ENCODE measurements around the gene GRPEL1.

The GRPEL1 gene

DNA sequence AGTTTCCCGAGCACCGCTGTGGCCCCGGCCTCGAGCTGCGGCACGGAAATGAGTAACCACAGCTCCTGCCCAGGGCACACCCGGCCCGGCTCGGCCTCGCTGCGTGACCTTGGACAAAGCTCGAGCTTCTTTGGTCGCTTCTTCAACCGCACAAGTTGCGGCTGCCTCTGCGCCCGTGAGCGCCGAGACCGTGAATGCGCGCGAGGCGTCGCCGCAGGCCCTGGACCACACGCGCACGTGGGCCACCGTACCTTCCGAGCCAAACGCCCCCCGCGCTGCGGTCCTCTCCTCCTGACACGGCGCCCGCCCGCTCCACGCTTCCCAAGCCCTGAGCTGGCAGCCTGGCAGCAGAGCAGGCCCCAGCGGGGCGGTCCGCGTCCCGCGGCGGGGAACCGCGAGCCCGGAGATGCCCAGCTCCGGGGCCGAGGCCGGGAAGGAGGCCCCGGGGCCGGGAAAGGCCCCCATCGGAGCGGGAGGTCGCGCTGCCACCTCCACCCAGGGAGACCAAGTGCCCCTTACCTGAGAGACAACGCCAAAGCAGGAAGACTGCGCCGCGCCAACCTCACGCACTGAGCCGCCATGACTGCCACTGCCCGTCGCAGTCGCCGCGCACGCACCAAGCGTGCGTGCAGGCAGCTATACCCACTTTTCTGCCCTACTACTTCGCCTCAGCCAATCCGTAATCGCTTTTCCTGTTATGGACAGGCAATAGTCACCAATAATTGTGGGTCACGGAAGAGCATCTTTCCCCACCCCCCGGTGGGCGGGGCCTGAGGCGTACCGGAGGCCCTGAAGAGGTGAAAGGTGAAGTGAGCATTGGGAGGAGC lies at the start of gene GRPEL1:
Gene GRPEL1 (minus strand): TSS at position 613 of the 827 bp plus-strand sequence. CDS start 32 bp downstream, at position 581.
- peaks cover 12% of the 10 kb centered on the region for H3K27me3 ChIP-seq (ENCODE audit: insufficient read depth, insufficient read length)
- peaks cover 4% of the 10 kb centered on the region for H3K4me1 ChIP-seq (ENCODE audit: insufficient read depth, insufficient read length)
- no peaks in the 10 kb centered on the region for H3K9me3 ChIP-seq (ENCODE audit: insufficient read depth, low read length)
- H3K9ac ChIP-seq (ENCODE audit: insufficient read length, low read depth), result peak within 1 kb of the TSS; percentile 95
- TF ChIP-seq YY1 (IDR thresholded peaks at IDR 0.05; ENCODE audit: insufficient read depth, insufficient read length), result peak; percentile 62
- TF ChIP-seq ZNF274 (IDR thresholded peaks at IDR 0.05; ENCODE audit: low read depth, low read length), result no peak
- TF ChIP-seq SUZ12 (IDR thresholded peaks at IDR 0.05; ENCODE audit: extremely low read depth, insufficient read depth, insufficient read length), result no peak
- DNase-seq (ENCODE audit: low read depth, low spot score), result peak; percentile 99
- H3K36me3 ChIP-seq (ENCODE audit: insufficient read depth, insufficient read length, low read length), result peaks cover 38% of the 10 kb centered on the region
- H3K4me3 ChIP-seq (ENCODE audit: insufficient read length, low read depth), result peak within 1 kb of the TSS; percentile 85

DNA sequence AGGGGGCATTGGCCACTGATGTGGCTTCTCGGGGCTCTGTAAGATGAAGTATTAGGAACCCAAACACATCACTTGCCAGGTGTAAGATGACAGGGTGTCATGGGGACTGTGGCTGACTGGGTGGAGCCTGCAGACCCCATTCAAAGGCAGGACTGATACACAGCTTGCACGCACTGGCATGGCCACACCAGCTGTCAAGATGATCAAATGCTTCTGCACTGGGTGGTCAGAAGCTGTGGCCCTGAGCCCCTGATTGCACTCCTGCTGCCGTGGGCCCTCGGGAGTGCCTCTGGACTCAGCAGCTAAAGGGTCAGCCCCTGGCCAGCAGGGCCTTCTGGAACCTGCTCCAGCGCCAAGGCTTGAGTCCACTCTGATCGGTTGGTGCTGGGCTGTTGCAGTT lies 48.8 kb upstream of the GRPEL1 start:
- H3K9me3 ChIP-seq (ENCODE audit: insufficient read depth, low read length), result no peaks in the 10 kb centered on the region; the same call in 1 of the 2 replicates
- no peaks in the 10 kb centered on the region for H3K4me1 ChIP-seq (ENCODE audit: insufficient read depth, insufficient read length)
- peaks cover 28% of the 10 kb centered on the region for H3K27me3 ChIP-seq (ENCODE audit: insufficient read depth, insufficient read length)
- no peak for DNase-seq (ENCODE audit: low read depth, low spot score)
- no peaks in the 10 kb centered on the region for H3K36me3 ChIP-seq (ENCODE audit: insufficient read depth, insufficient read length, low read length)
- H3K4me3 ChIP-seq (ENCODE audit: insufficient read length, low read depth), result no peak overlapping the region
- no peak for TF ChIP-seq SUZ12 (IDR thresholded peaks at IDR 0.05; ENCODE audit: extremely low read depth, insufficient read depth, insufficient read length)
- TF ChIP-seq YY1 (IDR thresholded peaks at IDR 0.05; ENCODE audit: insufficient read depth, insufficient read length), result no peak
- TF ChIP-seq ZNF274 (IDR thresholded peaks at IDR 0.05; ENCODE audit: low read depth, low read length), result no peak
- no peak overlapping the region for H3K9ac ChIP-seq (ENCODE audit: insufficient read length, low read depth)

DNA sequence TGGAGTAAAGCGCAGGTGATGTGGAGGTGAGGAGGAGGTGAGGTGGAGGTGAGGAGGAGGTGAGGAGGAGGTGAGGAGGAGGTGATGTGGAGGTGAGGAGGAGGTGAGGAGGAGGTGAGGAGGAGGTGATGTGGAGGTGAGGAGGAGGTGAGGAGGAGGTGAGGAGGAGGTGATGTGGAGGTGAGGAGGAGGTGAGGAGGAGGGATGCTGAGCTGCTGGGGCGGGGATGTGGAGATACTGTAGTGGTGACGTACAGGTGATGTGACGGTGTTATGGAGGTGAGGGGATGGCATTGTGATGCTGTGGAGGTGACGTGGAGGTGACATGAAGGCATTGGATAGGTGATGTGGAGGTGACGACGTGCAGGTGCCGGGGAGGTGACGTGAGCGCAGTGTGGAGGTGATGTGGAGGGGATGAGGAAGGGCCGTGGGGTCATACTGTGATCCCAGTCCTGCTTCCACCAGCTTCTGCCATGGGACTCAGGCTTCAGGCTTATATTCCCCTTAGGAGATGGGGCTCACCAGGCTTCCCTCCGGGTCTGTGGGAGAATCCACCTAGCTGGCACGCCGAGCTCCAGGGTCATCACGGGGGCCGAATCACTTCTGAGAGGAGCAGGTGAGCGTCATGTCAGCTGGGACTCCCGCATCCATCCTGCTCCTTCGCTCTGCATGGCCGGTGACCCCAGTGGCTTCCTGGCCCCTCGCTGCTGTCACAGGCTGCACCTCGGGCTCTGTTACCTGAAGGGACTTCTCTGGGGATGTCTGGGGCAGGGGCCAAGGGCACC lies 47.9 kb upstream of the GRPEL1 start:
- no peak overlapping the region for H3K9ac ChIP-seq (ENCODE audit: insufficient read length, low read depth)
- no peaks in the 10 kb centered on the region for H3K4me1 ChIP-seq (ENCODE audit: insufficient read depth, insufficient read length)
- H3K36me3 ChIP-seq (ENCODE audit: insufficient read depth, insufficient read length, low read length), result no peaks in the 10 kb centered on the region
- TF ChIP-seq ZNF274 (IDR thresholded peaks at IDR 0.05; ENCODE audit: low read depth, low read length) (no peak), YY1 (IDR thresholded peaks at IDR 0.05; ENCODE audit: insufficient read depth, insufficient read length) (no peak)
- H3K9me3 ChIP-seq (ENCODE audit: insufficient read depth, low read length), result no peaks in the 10 kb centered on the region; the same call in 1 of the 2 replicates
- H3K27me3 ChIP-seq (ENCODE audit: insufficient read depth, insufficient read length), result peaks cover 28% of the 10 kb centered on the region
- DNase-seq (ENCODE audit: low read depth, low spot score), result no peak
- H3K4me3 ChIP-seq (ENCODE audit: insufficient read length, low read depth), result no peak overlapping the region

DNA sequence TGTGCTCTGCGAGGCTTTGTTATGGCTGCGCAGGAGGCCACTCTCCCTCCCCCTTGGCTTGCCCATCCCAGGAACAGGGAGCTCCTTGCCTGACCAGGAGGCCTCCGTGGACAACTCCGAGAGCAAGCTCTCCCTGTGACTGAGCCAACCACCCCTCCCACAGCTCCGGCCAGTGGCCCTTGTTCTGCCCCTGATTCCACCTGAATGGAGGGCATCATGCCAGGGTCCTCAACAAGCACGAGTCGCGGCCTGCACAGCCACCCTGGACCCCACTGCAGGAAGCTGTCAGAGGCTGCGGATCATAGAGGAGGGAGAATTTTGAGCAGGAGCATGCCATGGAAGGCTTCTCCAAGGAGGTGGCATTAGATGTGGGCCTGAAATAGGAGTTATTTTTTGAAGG lies 44.8 kb upstream of the GRPEL1 start:
- Histone ChIP-seq H3K27me3 (ENCODE audit: insufficient read depth, insufficient read length) (peaks cover 15% of the 10 kb centered on the region), H3K9me3 (ENCODE audit: insufficient read depth, low read length) (no peaks in the 10 kb centered on the region; the same call in 1 of the 2 replicates), H3K4me1 (ENCODE audit: insufficient read depth, insufficient read length) (peaks cover 10% of the 10 kb centered on the region), H3K9ac (ENCODE audit: insufficient read length, low read depth) (no peak overlapping the region), H3K4me3 (ENCODE audit: insufficient read length, low read depth) (no peak overlapping the region), H3K36me3 (ENCODE audit: insufficient read depth, insufficient read length, low read length) (no peaks in the 10 kb centered on the region)
- no peak for DNase-seq (ENCODE audit: low read depth, low spot score)
- TF ChIP-seq YY1 (IDR thresholded peaks at IDR 0.05; ENCODE audit: insufficient read depth, insufficient read length) (no peak), SUZ12 (IDR thresholded peaks at IDR 0.05; ENCODE audit: extremely low read depth, insufficient read depth, insufficient read length) (no peak), ZNF274 (IDR thresholded peaks at IDR 0.05; ENCODE audit: low read depth, low read length) (no peak)

DNA sequence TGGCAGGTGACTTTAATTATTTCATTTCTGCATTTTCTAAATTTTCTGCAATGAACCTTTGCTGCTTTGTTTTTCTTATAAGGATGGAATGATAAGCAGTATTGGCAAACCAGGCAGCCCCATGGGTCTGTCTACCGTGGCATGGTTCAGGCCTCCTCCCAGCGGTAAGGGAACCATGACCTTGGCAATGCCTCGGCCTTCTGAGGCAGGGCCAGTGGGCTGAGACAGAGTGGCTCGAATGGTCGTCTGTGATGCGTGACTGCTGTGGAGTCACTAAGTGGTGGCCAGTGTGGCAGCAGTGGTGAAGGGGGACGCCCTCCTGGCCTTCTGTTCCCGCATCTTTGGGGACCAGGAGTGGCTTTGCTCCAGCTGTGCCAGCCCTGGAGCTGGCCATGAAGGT lies 43.6 kb upstream of the GRPEL1 start:
- Histone ChIP-seq H3K9me3 (ENCODE audit: insufficient read depth, low read length) (no peaks in the 10 kb centered on the region; the same call in 1 of the 2 replicates), H3K4me1 (ENCODE audit: insufficient read depth, insufficient read length) (peaks cover 10% of the 10 kb centered on the region), H3K27me3 (ENCODE audit: insufficient read depth, insufficient read length) (peaks cover 7% of the 10 kb centered on the region), H3K4me3 (ENCODE audit: insufficient read length, low read depth) (no peak overlapping the region), H3K36me3 (ENCODE audit: insufficient read depth, insufficient read length, low read length) (no peaks in the 10 kb centered on the region), H3K9ac (ENCODE audit: insufficient read length, low read depth) (no peak overlapping the region)
- DNase-seq (ENCODE audit: low read depth, low spot score), result no peak
- TF ChIP-seq SUZ12 (IDR thresholded peaks at IDR 0.05; ENCODE audit: extremely low read depth, insufficient read depth, insufficient read length) (no peak), YY1 (IDR thresholded peaks at IDR 0.05; ENCODE audit: insufficient read depth, insufficient read length) (no peak), ZNF274 (IDR thresholded peaks at IDR 0.05; ENCODE audit: low read depth, low read length) (no peak)

DNA sequence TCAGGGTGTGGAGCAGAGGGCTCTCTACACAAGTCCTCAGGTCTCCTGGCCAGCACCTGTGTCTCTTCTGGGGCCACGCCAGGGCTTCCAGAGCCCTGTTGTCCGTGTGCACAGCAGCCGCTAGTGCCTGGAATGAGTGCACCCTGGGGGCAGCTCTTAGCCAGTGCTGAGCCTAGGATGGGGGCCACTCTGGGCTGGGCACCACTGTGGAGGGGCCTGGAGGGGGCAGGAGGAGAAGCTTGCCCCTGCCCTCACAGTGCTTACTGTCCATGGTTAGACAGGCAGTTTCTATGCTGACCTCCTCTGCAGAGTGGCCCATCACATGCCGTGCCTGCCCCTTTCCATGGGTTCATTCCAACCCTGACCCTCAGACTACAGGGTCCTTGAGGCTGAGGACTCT lies 42.7 kb upstream of the GRPEL1 start:
- no peak for DNase-seq (ENCODE audit: low read depth, low spot score)
- no peak overlapping the region for H3K9ac ChIP-seq (ENCODE audit: insufficient read length, low read depth)
- no peaks in the 10 kb centered on the region for H3K36me3 ChIP-seq (ENCODE audit: insufficient read depth, insufficient read length, low read length)
- no peaks in the 10 kb centered on the region; the same call in 1 of the 2 replicates for H3K9me3 ChIP-seq (ENCODE audit: insufficient read depth, low read length)
- no peaks in the 10 kb centered on the region for H3K27me3 ChIP-seq (ENCODE audit: insufficient read depth, insufficient read length)
- no peak for TF ChIP-seq SUZ12 (IDR thresholded peaks at IDR 0.05; ENCODE audit: extremely low read depth, insufficient read depth, insufficient read length)
- no peak for TF ChIP-seq YY1 (IDR thresholded peaks at IDR 0.05; ENCODE audit: insufficient read depth, insufficient read length)
- no peak for TF ChIP-seq ZNF274 (IDR thresholded peaks at IDR 0.05; ENCODE audit: low read depth, low read length)
- H3K4me3 ChIP-seq (ENCODE audit: insufficient read length, low read depth), result no peak overlapping the region
- peaks cover 10% of the 10 kb centered on the region for H3K4me1 ChIP-seq (ENCODE audit: insufficient read depth, insufficient read length)

DNA sequence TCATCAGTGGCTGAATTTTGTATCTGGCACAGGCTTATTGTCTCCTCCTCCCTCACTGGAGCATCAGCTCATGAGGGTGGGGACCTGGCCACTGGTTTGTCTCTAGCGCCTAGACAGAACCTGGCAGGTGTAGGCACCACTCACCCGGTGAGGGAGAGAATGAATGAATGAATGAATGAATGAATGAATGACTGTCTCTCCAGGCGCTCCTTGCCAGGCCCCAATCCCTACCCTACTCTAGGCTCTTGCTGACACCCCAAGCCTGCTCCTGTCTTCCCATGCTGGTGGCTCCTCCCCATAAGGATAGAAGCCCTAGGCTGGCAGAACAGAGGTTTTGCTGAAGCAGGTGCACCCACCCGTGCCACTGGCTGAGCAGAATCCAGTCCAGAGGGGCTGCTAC lies 41.3 kb upstream of the GRPEL1 start:
- no peak for TF ChIP-seq SUZ12 (IDR thresholded peaks at IDR 0.05; ENCODE audit: extremely low read depth, insufficient read depth, insufficient read length)
- TF ChIP-seq YY1 (IDR thresholded peaks at IDR 0.05; ENCODE audit: insufficient read depth, insufficient read length), result no peak
- no peaks in the 10 kb centered on the region for H3K36me3 ChIP-seq (ENCODE audit: insufficient read depth, insufficient read length, low read length)

More for the DNA sequence above, 41.3 kb upstream of the GRPEL1 start:
- no peaks in the 10 kb centered on the region; the same call in 1 of the 2 replicates for H3K9me3 ChIP-seq (ENCODE audit: insufficient read depth, low read length)
- H3K27me3 ChIP-seq (ENCODE audit: insufficient read depth, insufficient read length), result peaks cover 10% of the 10 kb centered on the region
- no peak overlapping the region for H3K4me3 ChIP-seq (ENCODE audit: insufficient read length, low read depth)
- DNase-seq (ENCODE audit: low read depth, low spot score), result no peak
- peaks cover 15% of the 10 kb centered on the region for H3K4me1 ChIP-seq (ENCODE audit: insufficient read depth, insufficient read length)
- H3K9ac ChIP-seq (ENCODE audit: insufficient read length, low read depth), result no peak overlapping the region
